Panc1 (cell line): ENCODE measurements around the gene ELF3. TPM values are rescaled to one million over a fixed set of nuclear protein-coding genes. Genes with fewer than 3 reads are reported as not detected.

Experiments used
- ATAC-seq: fragments of 200-7000 bp; cut with Tn5 transposase; 2 replicates; pipeline ENCODE4 v1.9.1; 2020; ENCODE audit warnings: mild to moderate bottlenecking, moderate library complexity
- BruUV-seq: library from RNA; stranded (reverse); fragments of 400-500 nt; replicated peaks from 2 replicates; lab custom pipeline; 2021; lab: Mats Ljungman, UMichigan
- CTCF ChIA-PET: fragments of 300-600 bp; sonication (Branson Sonifier 250); formaldehyde crosslinking; loops from one replicate; lab custom pipeline; 2022; ENCODE audit warnings: antibody characterized with exemption; lab: Charles Lee
- POLR2A ChIA-PET: fragments of 300-600 bp; sonication (Branson Sonifier 250); formaldehyde crosslinking; loops from one replicate; lab custom pipeline; 2022; ENCODE audit warnings: antibody characterized with exemption; lab: Charles Lee
- DNase-seq: peaks from one replicate; pipeline ENCODE4 v3.0.0-alpha.2; 2010; ENCODE audit warnings: low read depth, low spot score
- H3K27ac ChIP-seq: 2 replicates; pipeline ENCODE4 v1.5.1; 2011; ENCODE audit warnings: mild to moderate bottlenecking, low read length, inconsistent platforms
- H3K27me3 ChIP-seq: fragments of 200-500 bp; sonication (Bioruptor generic); 2 replicates; pipeline ENCODE4 v1.6.0; 2014; ENCODE audit warnings: low read length, inconsistent platforms; ENCODE audit not compliant: control insufficient read depth, insufficient read depth
- H3K36me3 ChIP-seq: fragments of 200-500 bp; sonication (Bioruptor generic); 2 replicates; pipeline ENCODE4 v1.5.1; 2014; ENCODE audit warnings: inconsistent platforms, mild to moderate bottlenecking, low read length, moderate library complexity; ENCODE audit not compliant: control insufficient read depth, insufficient read depth
- H3K4me1 ChIP-seq: 2 replicates; pipeline ENCODE4 v1.5.1; 2011; ENCODE audit warnings: inconsistent platforms, mild to moderate bottlenecking, low read length, moderate library complexity; ENCODE audit not compliant: control insufficient read depth, insufficient read depth
- H3K4me3 ChIP-seq, 2 experiments: 2 replicates each; pipeline ENCODE4 v1.5.1; 2011 to 2012; ENCODE audit warnings: low read depth in 2 of 2, low read length in 2 of 2, mild to moderate bottlenecking in 2 of 2, inconsistent platforms in 1 of 2, moderate library complexity in 1 of 2
- H3K9me3 ChIP-seq: fragments of 200-500 bp; sonication (Bioruptor generic); 2 replicates; pipeline ENCODE4 v1.5.1; 2014; ENCODE audit warnings: low read depth, mild to moderate bottlenecking, inconsistent platforms, low read length, moderate library complexity; ENCODE audit not compliant: control insufficient read depth, insufficient read depth
- CTCF ChIP-seq: fragments of 450-650 bp; IDR thresholded peaks from 2 replicates; pipeline ENCODE4 v1.5.1; 2017; ENCODE audit warnings: mild to moderate bottlenecking
- POLR2AphosphoS5 ChIP-seq: IDR thresholded peaks from 2 replicates; pipeline ENCODE4 v1.6.1; 2012; ENCODE audit warnings: mild to moderate bottlenecking, low read depth, low read length, moderate library complexity
- REST ChIP-seq, 2 experiments: IDR thresholded peaks; 2 replicates each; pipeline ENCODE4 v1.6.1; 2011 to 2012; ENCODE audit warnings: low read depth in 2 of 2, control low read depth in 1 of 2, low read length in 1 of 2, mild to moderate bottlenecking in 1 of 2, moderate library complexity in 1 of 2; ENCODE audit not compliant: insufficient read depth in 1 of 2
- SIN3A ChIP-seq: IDR thresholded peaks from 2 replicates; pipeline ENCODE4 v1.6.1; 2012; ENCODE audit warnings: low read depth, mild to moderate bottlenecking, low read length, moderate library complexity, borderline replicate concordance; ENCODE audit not compliant: insufficient read depth
- TCF7L2 ChIP-seq: IDR thresholded peaks from 2 replicates; pipeline ENCODE4 v1.6.1; 2011; ENCODE audit warnings: mild to moderate bottlenecking, low read depth, low read length, inconsistent platforms
- in situ Hi-C: cut with HindIII; loops from 2 replicates; pipeline ENCODE4 v1.10.0; 2016; ENCODE audit warnings: low sequenced_read_pairs, low pct_unique_long_range_greater_than_20kb
- intact Hi-C: fragments of 100-400 bp; cut with micrococcal nuclease; formaldehyde crosslinking; loops from one replicate; pipeline ENCODE4 v1.10.0; 2022; ENCODE audit not compliant: unreplicated experiment
- total RNA-seq: library from RNA; stranded (reverse); gene quantifications from one replicate; pipeline ENCODE4 v1.2.1, GENCODE V29; 2021; ENCODE audit not compliant: unreplicated experiment

The ELF3 gene
- total RNA-seq, 1 experiment from 2014 or later, result 126 TPM

- Histone ChIP-seq H3K9me3 (no peaks in the 10 kb centered on the region), H3K27ac (peak overlapping the region; percentile 76), H3K4me1 (peaks cover 27% of the 10 kb centered on the region), H3K4me3 (no peak overlapping the region), H3K27me3 (no peaks in the 10 kb centered on the region), H3K36me3 (no peaks in the 10 kb centered on the region)
- intact Hi-C loops (no loop called here), in situ Hi-C loops (no loop called here)
- ATAC-seq, result no peak
- BruUV-seq, result no TSS peak
- CTCF ChIA-PET, result no interaction called here
- TF ChIP-seq CTCF, result no peak
- TF ChIP-seq POLR2AphosphoS5, result no peak
- TF ChIP-seq TCF7L2, result no peak
- no peak for TF ChIP-seq REST (IDR thresholded peaks at IDR 0.05; ENCODE audit: insufficient read depth in 1 of 2, low read depth in 2 of 2, low read length in 1 of 2)
- no peak for TF ChIP-seq SIN3A
- DNase-seq, result no peak
- POLR2A ChIA-PET, result interaction anchor here (0.5 kb wide), 1 partner anchor 19 kb away, joined by 3 read pairs; no protein-coding TSS in a partner anchor
Measured at GRCh38 chr1:202034149-202034682, 23.8 kb downstream of the ELF3 start.

- Histone ChIP-seq H3K36me3 (no peaks in the 10 kb centered on the region), H3K9me3 (no peaks in the 10 kb centered on the region), H3K27ac (peak overlapping the region; percentile 76), H3K27me3 (no peaks in the 10 kb centered on the region), H3K4me3 (no peak overlapping the region), H3K4me1 (peaks cover 20% of the 10 kb centered on the region)
- no peak for DNase-seq
- BruUV-seq, result no TSS peak
- in situ Hi-C loops (no loop called here), intact Hi-C loops (no loop called here)
- no peak for TF ChIP-seq POLR2AphosphoS5
- TF ChIP-seq SIN3A, result no peak
- ChIA-PET POLR2A (interaction anchor here (0.6 kb wide), 2 partner anchors 38 to 321 kb away, joined by 8 to 9 read pairs; no protein-coding TSS in a partner anchor), CTCF (no interaction called here)
- ATAC-seq, result peak; percentile 86
Measured at GRCh38 chr1:202034683-202035462, 24.5 kb downstream of the ELF3 start.
